ENCODE measurements around the gene SLC24A3.

DNA sequence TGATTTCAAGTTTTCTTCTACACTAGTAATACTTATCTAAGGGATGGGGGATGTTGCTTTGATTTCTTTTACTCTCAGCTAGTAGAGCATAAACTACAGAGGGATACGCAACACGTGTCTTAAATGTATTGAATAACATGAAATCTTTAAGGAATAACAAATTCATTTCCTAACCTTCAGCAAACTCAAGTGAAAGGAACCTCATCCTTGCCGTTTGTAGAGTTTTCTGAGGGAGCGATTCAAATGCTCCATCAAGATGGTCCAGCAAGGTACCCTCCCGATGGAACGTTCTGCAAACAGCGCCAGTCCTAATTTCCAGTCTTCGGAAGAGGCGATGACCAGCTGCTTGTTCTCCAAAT, 450.2 kb downstream of the SLC24A3 start:
- TF ChIP-seq, protein P1, sequence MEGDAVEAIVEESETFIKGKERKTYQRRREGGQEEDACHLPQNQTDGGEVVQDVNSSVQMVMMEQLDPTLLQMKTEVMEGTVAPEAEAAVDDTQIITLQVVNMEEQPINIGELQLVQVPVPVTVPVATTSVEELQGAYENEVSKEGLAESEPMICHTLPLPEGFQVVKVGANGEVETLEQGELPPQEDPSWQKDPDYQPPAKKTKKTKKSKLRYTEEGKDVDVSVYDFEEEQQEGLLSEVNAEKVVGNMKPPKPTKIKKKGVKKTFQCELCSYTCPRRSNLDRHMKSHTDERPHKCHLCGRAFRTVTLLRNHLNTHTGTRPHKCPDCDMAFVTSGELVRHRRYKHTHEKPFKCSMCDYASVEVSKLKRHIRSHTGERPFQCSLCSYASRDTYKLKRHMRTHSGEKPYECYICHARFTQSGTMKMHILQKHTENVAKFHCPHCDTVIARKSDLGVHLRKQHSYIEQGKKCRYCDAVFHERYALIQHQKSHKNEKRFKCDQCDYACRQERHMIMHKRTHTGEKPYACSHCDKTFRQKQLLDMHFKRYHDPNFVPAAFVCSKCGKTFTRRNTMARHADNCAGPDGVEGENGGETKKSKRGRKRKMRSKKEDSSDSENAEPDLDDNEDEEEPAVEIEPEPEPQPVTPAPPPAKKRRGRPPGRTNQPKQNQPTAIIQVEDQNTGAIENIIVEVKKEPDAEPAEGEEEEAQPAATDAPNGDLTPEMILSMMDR (IDR thresholded peaks at IDR 0.05), result no peak
- TF ChIP-seq EP300 (IDR thresholded peaks at IDR 0.05), result no peak
- TF ChIP-seq POLR2A (IDR thresholded peaks at IDR 0.05), result no peak

Data from upper lobe of left lung (tissue), 4 donors.